ENCODE measurements around the gene RBM22.

Gene RBM22

GRCh38 chr5:150672237-150672883 lies 28.5 kb downstream of the RBM22 start:
- peak; percentile 64 for DNase-seq (ENCODE audit: low spot score)

DNA sequence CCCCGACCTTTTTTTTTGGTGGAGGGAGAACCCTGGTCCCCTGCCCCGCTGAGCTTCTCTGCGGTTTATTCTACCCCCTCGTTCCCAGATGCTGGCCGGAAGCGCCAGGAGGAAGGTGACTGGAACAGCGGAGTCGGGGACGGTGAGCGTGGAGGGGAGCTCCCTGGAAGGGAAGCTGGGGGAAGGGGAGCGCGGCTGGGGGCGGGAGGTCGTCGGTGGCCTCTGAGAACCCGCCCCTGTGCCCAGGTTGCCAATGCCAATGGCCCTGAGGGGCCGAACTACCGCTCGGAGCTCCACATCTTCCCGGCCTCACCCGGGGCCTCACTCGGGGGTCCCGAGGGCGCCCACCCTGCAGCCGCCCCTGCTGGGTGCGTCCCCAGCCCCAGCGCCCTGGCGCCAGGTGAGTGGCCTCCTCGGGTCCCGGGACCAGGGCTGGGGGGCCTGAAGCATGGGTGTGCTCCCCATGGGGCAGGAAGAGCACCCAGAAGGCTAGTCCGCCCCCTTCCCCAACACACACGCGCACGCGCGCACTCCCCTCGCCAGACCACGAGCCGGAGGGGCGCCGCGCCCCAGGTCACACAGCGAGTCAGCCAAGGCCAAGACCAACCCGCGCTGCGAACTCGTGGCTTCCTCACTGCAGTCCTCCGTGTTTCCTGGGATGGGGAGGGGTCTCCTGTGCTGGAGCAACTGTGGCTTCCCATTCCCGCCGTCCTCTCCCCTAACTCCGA lies 29.2 kb downstream of the RBM22 start:
- no peak for DNase-seq (ENCODE audit: low spot score)

- DNase-seq (ENCODE audit: low spot score): no peak
These were observed 29.9 kb downstream of the RBM22 start for GRCh38 chr5:150670948-150671310.

DNA sequence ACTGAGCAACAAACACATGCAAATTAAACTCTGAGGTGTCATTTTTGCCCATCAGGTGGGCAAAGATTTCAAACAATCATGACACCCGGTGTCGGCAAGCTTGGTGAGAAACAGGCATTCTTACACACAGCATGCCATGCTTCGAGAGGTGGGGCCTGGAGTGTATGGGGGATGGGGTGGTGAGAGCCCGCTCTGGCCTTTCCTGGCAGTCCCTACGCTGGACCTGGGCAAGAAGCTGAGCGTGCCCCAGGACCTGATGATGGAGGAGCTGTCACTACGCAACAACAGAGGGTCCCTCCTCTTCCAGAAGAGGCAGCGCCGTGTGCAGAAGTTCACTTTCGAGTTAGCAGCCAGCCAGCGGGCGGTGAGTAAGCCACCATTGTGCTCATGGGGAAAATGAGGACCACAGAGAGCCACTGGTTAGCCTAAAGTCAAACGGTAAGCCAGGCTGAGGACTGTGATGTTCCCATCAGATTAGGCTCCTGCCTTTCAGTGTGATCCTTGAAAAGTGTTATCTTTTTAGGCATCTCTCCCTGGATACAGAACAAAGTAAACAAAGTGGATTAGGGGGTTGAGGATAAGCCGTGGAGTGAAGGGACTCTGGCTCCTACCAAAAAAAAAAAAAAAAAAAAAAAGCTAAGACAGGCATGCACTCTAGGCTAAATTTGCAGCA lies 30.5 kb downstream of the RBM22 start:
- DNase-seq (ENCODE audit: low spot score): no peak

GRCh38 chr5:150665044-150665443 lies 35.8 kb downstream of the RBM22 start:
- no peak for DNase-seq (ENCODE audit: low spot score)

DNA sequence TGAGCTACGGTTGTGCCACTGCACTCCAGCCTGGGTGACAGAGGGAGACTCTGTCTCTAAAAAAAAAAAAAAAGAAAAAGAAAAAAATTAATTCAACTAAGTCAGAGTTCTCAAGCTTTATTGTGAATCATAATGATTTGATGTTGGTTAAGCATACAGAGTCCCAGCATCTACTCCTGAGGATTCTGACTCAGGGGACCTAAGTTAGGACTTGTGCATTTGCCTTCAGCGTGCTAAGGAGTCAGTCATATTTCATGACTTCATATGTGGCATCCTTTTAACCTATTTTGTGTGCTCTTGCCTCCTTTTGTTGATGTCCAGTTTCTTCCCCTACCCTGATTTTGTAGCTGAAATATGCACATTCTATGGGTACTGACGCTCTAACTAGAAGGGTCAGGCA lies 36.9 kb downstream of the RBM22 start:
- DNase-seq (ENCODE audit: low spot score): no peak

- DNase-seq (ENCODE audit: low spot score): no peak
These were observed 37.9 kb downstream of the RBM22 start for GRCh38 chr5:150662731-150663516.

- no peak for DNase-seq (ENCODE audit: low spot score)
These were observed 38.9 kb downstream of the RBM22 start for GRCh38 chr5:150661821-150662596.

GRCh38 chr5:150661086-150661485 lies 39.8 kb downstream of the RBM22 start, which contains the start of gene MYOZ3:
TSS of gene MYOZ3 (plus strand) at chr5:150661251. CDS start at chr5:150662942, 1,691 bp downstream.
- DNase-seq (ENCODE audit: low spot score): no peak

GRCh38 chr5:150660108-150660831 lies 40.6 kb downstream of the RBM22 start:
- no peak for DNase-seq (ENCODE audit: low spot score)

DNA sequence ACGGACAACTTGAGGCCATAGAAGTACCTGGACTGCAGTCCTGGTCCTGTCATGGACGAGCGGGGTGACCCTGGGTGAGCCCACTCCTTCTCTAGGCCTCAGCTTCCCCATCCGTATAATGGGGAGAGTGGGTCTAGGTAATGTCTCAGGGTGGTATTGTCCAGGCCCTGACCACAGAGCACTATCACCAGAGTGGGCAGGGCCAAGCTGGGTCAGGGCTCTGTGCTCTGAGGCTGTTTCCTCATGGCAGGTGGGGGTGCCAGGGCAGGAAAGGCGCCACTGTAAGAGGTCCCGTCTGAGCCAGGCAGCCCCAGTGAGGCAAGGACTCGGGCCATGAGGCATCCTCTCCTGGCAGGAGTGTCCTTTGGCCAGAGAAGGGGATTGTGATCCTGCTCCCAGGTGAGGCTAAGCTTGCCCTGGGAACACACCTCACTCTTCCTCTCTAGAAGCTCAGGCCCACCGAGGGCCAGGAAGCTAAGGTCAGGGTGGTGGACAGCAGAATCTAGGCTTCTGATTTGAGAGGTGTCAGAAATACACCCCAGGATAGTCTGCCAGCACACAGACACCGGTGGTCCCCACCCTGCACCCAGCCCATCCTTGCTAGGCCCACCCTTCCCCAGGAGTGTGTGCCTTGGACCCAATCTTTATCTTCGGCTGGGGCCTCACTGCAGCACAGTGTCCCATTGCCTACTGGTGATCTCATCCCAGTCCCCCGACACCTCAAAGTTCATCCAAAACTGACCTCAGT lies 41.3 kb downstream of the RBM22 start:
- DNase-seq (ENCODE audit: low spot score): no peak

GRCh38 chr5:150658699-150659265 lies 42.1 kb downstream of the RBM22 start:
- no peak for DNase-seq (ENCODE audit: low spot score)

DNA sequence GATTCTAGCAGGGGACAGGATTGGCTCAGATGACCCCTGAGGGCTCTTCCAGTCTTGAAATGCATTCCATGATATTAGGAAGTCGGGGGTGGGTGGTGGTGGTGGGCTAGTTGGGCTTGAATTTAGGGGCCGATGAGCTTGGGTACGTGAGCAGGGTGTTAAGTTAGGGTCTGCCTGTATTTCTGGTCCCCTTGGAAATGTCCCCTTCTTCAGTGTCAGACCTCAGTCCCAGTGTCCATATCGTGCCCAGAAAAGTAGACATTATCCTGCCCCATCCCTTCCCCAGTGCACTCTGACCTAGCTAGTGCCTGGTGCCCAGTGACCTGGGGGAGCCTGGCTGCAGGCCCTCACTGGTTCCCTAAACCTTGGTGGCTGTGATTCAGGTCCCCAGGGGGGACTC lies 42.7 kb downstream of the RBM22 start:
- no peak for DNase-seq (ENCODE audit: low spot score)

DNA sequence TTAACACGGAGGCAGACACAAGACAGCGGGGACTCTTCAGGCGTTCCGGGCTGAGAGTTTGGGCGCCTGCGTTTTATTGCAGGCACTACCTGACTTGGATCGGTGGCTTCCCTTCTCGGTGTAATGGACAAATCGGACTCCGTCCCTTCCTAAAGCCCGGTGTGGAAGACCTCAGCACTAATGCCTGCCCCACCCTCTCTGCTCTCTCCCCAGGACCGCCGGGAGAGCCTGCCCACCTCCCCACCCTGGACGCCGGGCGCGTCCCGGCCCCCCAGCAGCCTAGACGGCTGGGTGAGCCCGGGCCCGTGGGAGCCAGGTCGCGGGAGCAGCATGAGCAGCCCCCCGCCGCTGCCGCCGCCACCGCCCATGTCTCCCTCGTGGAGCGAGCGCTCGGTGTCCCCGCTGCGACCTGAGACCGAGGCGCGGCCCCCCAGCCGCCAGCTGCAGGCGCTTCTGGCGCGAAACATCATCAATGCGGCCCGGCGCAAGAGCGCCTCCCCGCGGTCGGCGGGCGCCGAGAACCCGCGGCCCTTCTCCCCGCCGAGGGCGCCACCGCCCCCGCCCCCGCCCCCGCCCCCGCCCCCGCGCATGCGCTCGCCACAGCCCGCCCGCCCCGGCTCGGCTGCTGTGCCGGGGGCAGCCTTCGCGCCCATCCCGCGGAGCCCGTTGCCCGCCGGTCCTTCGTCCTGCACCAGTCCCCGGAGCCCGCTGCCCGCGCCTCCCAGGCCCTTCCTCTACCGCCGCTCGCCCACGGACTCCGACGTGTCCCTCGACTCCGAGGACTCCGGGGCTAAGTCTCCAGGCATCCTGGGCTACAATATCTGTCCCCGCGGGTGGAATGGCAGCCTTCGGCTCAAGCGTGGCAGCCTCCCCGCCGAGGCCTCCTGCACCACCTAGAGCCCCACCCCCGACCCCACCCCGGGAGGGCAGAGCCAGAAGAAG lies 44.4 kb downstream of the RBM22 start:
- peak; percentile 98 for DNase-seq (ENCODE audit: low spot score)

DNA sequence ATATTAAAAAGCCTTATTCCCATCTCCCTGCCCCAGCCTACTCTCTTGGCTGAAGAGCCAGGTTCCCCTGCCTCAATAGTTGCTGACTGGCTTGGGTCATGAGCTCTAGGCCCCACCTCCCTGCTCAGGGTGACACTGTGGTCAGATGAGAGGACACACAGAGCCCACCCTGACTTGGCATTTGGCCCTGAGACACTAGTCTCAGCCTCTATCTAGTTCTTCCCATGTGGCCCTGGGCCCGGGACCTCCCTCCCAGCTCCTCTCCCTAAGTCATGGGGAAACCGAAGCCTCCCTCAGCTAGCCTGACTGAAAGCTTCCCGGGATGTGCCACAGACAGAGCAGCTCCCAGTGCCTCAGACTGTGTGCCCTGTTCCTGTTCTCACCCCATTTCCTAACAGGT lies 45.6 kb downstream of the RBM22 start:
- DNase-seq (ENCODE audit: low spot score): no peak

- DNase-seq (ENCODE audit: low spot score): no peak
These were observed 46.9 kb downstream of the RBM22 start for GRCh38 chr5:150653762-150654556.

- DNase-seq (ENCODE audit: low spot score): peak; percentile 52
These were observed 47.6 kb downstream of the RBM22 start for GRCh38 chr5:150653145-150653761.

All from GM03348 (cell line).